HepG2 (cell line): ENCODE measurements around the gene SLC25A27. TPM values are rescaled to one million over a fixed set of nuclear protein-coding genes. Genes with fewer than 3 reads are reported as not detected.

ENCODE experiments used
- ATAC-seq: fragments of 200-7000 bp; cut with Tn5 transposase; 3 replicates; pipeline ENCODE4 v1.9.1; 2020; ENCODE audit warnings: mild to moderate bottlenecking, moderate library complexity
- BruUV-seq: library from RNA; stranded (reverse); fragments of 400-500 nt; replicated peaks from 2 replicates; lab custom pipeline; 2021; lab: Mats Ljungman, UMichigan
- CTCF ChIA-PET: fragments of 300-600 bp; formaldehyde crosslinking; extraction: SDS; loops from one replicate; lab custom pipeline; 2021; ENCODE audit warnings: low total read pairs, inconsistent platforms, low intra/inter-chr PET ratio; lab: Yijun Ruan, JAX
- POLR2A ChIA-PET: fragments of 350-600 bp; sonication (Branson Sonifier 250); formaldehyde crosslinking; loops from one replicate; lab custom pipeline; 2020; ENCODE audit warnings: antibody characterized with exemption, inconsistent platforms; lab: Yijun Ruan, JAX
- DNase-seq: peaks from one replicate; pipeline ENCODE4 v3.0.0-alpha.2; 2015; ENCODE audit warnings: low spot score
- FAIRE-seq: peaks from 3 replicates; lab custom pipeline; 2011; peaks lifted over from hg19 to GRCh38; lab: Jason Lieb, UNC
- H2AFZ ChIP-seq: one replicate; pipeline ENCODE4 v1.6.1; 2011; ENCODE audit warnings: low read length, inconsistent platforms
- H3K27ac ChIP-seq: fragments of 300-600 bp; 3 replicates; pipeline ENCODE4 v1.8.0; 2011; ENCODE audit warnings: mixed run types, mild to moderate bottlenecking, mixed read lengths, low read length, inconsistent platforms; ENCODE audit not compliant: insufficient read depth; ENCODE audit errors: extremely low read length
- H3K27me3 ChIP-seq, 2 experiments: fragments of 200-600 bp in 1 of 2; 2 replicates in 1 of 2; 3 replicates in 1 of 2; pipeline versions ENCODE4 v1.6.0 to v1.8.0; 2011; ENCODE audit warnings: low read length in 2 of 2, mild to moderate bottlenecking in 2 of 2, moderate library complexity in 2 of 2, inconsistent platforms in 1 of 2; ENCODE audit not compliant: insufficient read depth in 2 of 2, control insufficient read depth in 1 of 2
- H3K36me3 ChIP-seq, 2 experiments: fragments of 200-600 bp in 1 of 2; replicated peaks in 1 of 2; 2 replicates in 1 of 2; 3 replicates in 1 of 2; pipeline versions ENCODE4 v1.5.1 to v1.8.0; 2011; ENCODE audit warnings: low read length in 2 of 2, inconsistent platforms in 1 of 2; ENCODE audit not compliant: insufficient read depth in 2 of 2, control insufficient read depth in 1 of 2
- H3K4me1 ChIP-seq: 2 replicates; pipeline ENCODE4 v1.5.1; 2012; ENCODE audit warnings: low read length, inconsistent platforms; ENCODE audit not compliant: insufficient read depth
- H3K4me2 ChIP-seq: 2 replicates; pipeline ENCODE4 v1.6.0; 2011; ENCODE audit warnings: low read depth, low read length, inconsistent platforms
- H3K4me3 ChIP-seq, 3 experiments: fragments of 200-600 bp in 1 of 3; sonication (generic), shearing (Covaris generic) in 1 of 3; replicated peaks in 1 of 3; 2 replicates each; pipeline ENCODE4 v1.5.1; 2011 to 2016; ENCODE audit warnings: low read length in 3 of 3, inconsistent platforms in 2 of 3, low read depth in 2 of 3, mild to moderate bottlenecking in 2 of 3, control low read depth in 1 of 3, mixed read lengths in 1 of 3; ENCODE audit not compliant: insufficient read depth in 1 of 3
- H3K79me2 ChIP-seq: one replicate; pipeline ENCODE4 v1.6.1; 2011; ENCODE audit warnings: low read length, inconsistent platforms; ENCODE audit not compliant: insufficient read depth
- H3K9ac ChIP-seq: 2 replicates; pipeline ENCODE4 v1.6.0; 2011; ENCODE audit warnings: mild to moderate bottlenecking, low read depth, low read length, inconsistent platforms; ENCODE audit not compliant: insufficient read depth
- H3K9me3 ChIP-seq: 2 replicates; pipeline ENCODE4 v1.5.1; 2012; ENCODE audit warnings: mild to moderate bottlenecking, low read length
- H4K20me1 ChIP-seq: 2 replicates; pipeline ENCODE4 v1.6.0; 2011; ENCODE audit warnings: inconsistent platforms, mild to moderate bottlenecking, low read length, moderate library complexity; ENCODE audit not compliant: insufficient read depth
- BCL6 ChIP-seq: IDR thresholded peaks from 2 replicates; pipeline ENCODE4 v1.6.1; 2016; ENCODE audit warnings: missing genetic modification reagents, missing compliant biosample characterization
- BHLHE40 ChIP-seq: IDR thresholded peaks from 2 replicates; pipeline ENCODE4 v1.6.1; 2011; ENCODE audit warnings: low read length, improper control_type of control experiment
- CEBPB ChIP-seq: IDR thresholded peaks from 2 replicates; pipeline ENCODE4 v1.6.1; 2011; ENCODE audit warnings: low read depth, low read length, improper control_type of control experiment, borderline replicate concordance
- CREM ChIP-seq, 2 experiments: sonication (generic) in 1 of 2; formaldehyde crosslinking in 1 of 2; IDR thresholded peaks; 2 replicates each; pipeline versions ENCODE4 v1.4.0 to v1.6.1; 2016 to 2020; ENCODE audit warnings: antibody characterized with exemption in 1 of 2, mild to moderate bottlenecking in 1 of 2, missing genetic modification reagents in 1 of 2
- FOXA1 ChIP-seq, 2 experiments: fragments of 450-650 bp in 1 of 2; sonication (generic) in 1 of 2; formaldehyde crosslinking in 1 of 2; IDR thresholded peaks; 2 replicates each; pipeline versions ENCODE4 v1.4.0 to v1.6.1; 2016 to 2020; ENCODE audit warnings: missing genetic modification reagents in 1 of 2
- JUNB ChIP-seq: sonication (generic); formaldehyde crosslinking; IDR thresholded peaks from 2 replicates; pipeline ENCODE4 v1.8.0; 2022; ENCODE audit warnings: missing genetic modification reagents, mild to moderate bottlenecking, borderline replicate concordance
- MAFF ChIP-seq: IDR thresholded peaks from 2 replicates; pipeline ENCODE4 v1.6.1; 2011; ENCODE audit warnings: low read depth, low read length, improper control_type of control experiment
- MXI1 ChIP-seq: IDR thresholded peaks from 3 replicates; pipeline ENCODE4 v1.6.1; 2012; ENCODE audit warnings: low read depth, low read length, inconsistent platforms, borderline replicate concordance
- TBX2 ChIP-seq: sonication (generic); formaldehyde crosslinking; IDR thresholded peaks from 2 replicates; pipeline ENCODE4 v1.5.0; 2020; ENCODE audit warnings: missing genetic modification reagents, mild to moderate bottlenecking, borderline replicate concordance
- ZNF225 ChIP-seq: sonication (generic); formaldehyde crosslinking; IDR thresholded peaks from 2 replicates; pipeline ENCODE4 v1.4.0; 2020; ENCODE audit warnings: mild to moderate bottlenecking, missing genetic modification reagents
- ZNF460 ChIP-seq: sonication (generic); formaldehyde crosslinking; IDR thresholded peaks from 2 replicates; pipeline ENCODE4 v1.5.1; 2020; ENCODE audit warnings: missing genetic modification reagents, mild to moderate bottlenecking, borderline replicate concordance
- ZNF746 ChIP-seq: sonication (generic); formaldehyde crosslinking; IDR thresholded peaks from 2 replicates; pipeline ENCODE4 v1.8.0; 2022; ENCODE audit warnings: mild to moderate bottlenecking, missing genetic modification reagents
- WGBS: methylation state at CpG from one replicate; pipeline ENCODE4 v1.1.6; 2017; ENCODE audit warnings: low lambda C conversion rate; 5-methylcytosine and 5-hydroxymethylcytosine counted together
- in situ Hi-C: cut with HindIII; loops from 2 replicates; pipeline ENCODE4 v1.10.0; 2017; ENCODE audit warnings: low pct_unique_long_range_greater_than_20kb; ENCODE audit not compliant: extremely low pct_ligation_motif_present
- intact Hi-C: fragments of 100-400 bp; cut with micrococcal nuclease; formaldehyde crosslinking; loops from one replicate; pipeline ENCODE4 v1.10.0; 2022; ENCODE audit not compliant: unreplicated experiment
- polyA plus RNA-seq, 8 experiments: library from polyadenylated mRNA; depleted of rRNA in 3 of 8; stranded (reverse) in 7 of 8; unstranded in 1 of 8; fragments of >200 nt; fragmentation: Illumina TruSeq in 4 of 8; extraction: Trizol in 4 of 8; gene quantifications; 2 replicates each; pipeline versions ENCODE4 v1.2.1 to v1.2.3, GENCODE V29; 2011 to 2016; ENCODE audit warnings: low read depth in 4 of 8, missing spikeins in 1 of 8, mixed read lengths in 1 of 8; ENCODE audit not compliant: insufficient read depth in 1 of 8
- total RNA-seq, 5 experiments: library from RNA; depleted of rRNA; stranded (reverse); fragments of >200 nt; fragmentation: Illumina TruSeq; extraction: Trizol; gene quantifications; 2 replicates each; pipeline ENCODE4 v1.2.3, GENCODE V29; 2016; ENCODE audit warnings: low read depth in 1 of 5
- TF ChIP-seq, protein P1 (sequence below), 2 experiments: fragments of 450-650 bp in 1 of 2; sonication (generic) in 1 of 2; formaldehyde crosslinking; IDR thresholded peaks; 2 replicates each; pipeline versions ENCODE4 v1.5.0 to v1.8.0; 2020 to 2022; ENCODE audit warnings: mild to moderate bottlenecking in 1 of 2, missing genetic modification reagents in 1 of 2
- TF ChIP-seq, protein P2 (sequence below): sonication (generic); formaldehyde crosslinking; IDR thresholded peaks from 2 replicates; pipeline ENCODE4 v1.5.0; 2020; ENCODE audit warnings: mild to moderate bottlenecking, missing genetic modification reagents, borderline replicate concordance

The SLC25A27 gene
- total and polyA plus RNA-seq, 2 of the 13 experiments (the other 11 are each of a cell fraction or from before 2014, with no cell fraction given): 0.46 to 1.3 TPM

- TF ChIP-seq TBX2: no peak
- peak; percentile 31; the same call in 1 of the 2 replicates for TF ChIP-seq CEBPB
- no peak for TF ChIP-seq MXI1
- TF ChIP-seq, protein P1, sequence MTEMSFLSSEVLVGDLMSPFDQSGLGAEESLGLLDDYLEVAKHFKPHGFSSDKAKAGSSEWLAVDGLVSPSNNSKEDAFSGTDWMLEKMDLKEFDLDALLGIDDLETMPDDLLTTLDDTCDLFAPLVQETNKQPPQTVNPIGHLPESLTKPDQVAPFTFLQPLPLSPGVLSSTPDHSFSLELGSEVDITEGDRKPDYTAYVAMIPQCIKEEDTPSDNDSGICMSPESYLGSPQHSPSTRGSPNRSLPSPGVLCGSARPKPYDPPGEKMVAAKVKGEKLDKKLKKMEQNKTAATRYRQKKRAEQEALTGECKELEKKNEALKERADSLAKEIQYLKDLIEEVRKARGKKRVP (CRISPR knock-in tag; IDR thresholded peaks at IDR 0.05): peak in 1 of 2 experiments; percentile 82; a peak in 2 of 4 replicates
- peak; percentile 64; the same call in 1 of the 2 replicates for TF ChIP-seq JUNB (CRISPR knock-in tag)
- peak; percentile 32; the same call in 1 of the 2 replicates for TF ChIP-seq BHLHE40
- TF ChIP-seq FOXA1 (IDR thresholded peaks at IDR 0.05): no peak
- TF ChIP-seq FOXA1 (CRISPR knock-in tag; IDR thresholded peaks at IDR 0.05): 0 out of 2 replicates have a peak, but pooled peaks have one; percentile 34
- TF ChIP-seq BCL6 (CRISPR knock-in tag): 0 out of 2 replicates have a peak, but pooled peaks have one; percentile 13
- TF ChIP-seq ZNF460 (CRISPR knock-in tag): no peak
- TF ChIP-seq, all 625 proteins: peak for 16
Measured at GRCh38 chr6:46648869-46649492, 3.8 kb upstream of the SLC25A27 start (continued).

DNA sequence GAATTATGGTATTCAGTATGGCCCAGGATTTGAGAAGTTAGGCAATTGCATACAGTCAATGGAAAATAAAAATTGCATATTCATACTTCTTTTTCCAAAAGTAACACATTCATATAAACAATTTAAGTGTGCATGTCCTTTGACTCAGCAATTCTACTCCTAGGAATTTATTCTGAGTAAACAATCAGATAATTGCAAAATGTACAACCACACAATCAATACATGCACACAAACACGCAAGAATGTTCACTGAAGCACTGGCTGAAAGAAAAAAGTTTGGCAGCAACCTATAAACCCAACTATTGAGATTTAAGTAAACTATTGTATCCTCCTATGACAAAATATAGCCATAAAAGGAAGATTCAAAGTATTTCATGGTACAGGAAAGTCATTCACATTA is 1.8 kb upstream of the SLC25A27 start:
- CTCF ChIA-PET: no interaction called here
- Histone ChIP-seq H3K36me3 (no peaks in the 10 kb centered on the region), H3K4me1 (peaks cover 20% of the 10 kb centered on the region), H3K4me2 (no peak overlapping the region), H3K27me3 (peaks cover 0 to 25% of the 10 kb centered on the region in 2 experiments; a peak in 2 of 5 replicates), H3K79me2 (no peaks in the 10 kb centered on the region), H3K9ac (no peak overlapping the region), H4K20me1 (no peaks in the 10 kb centered on the region), H2AFZ (no peak overlapping the region), H3K4me3 (no peak overlapping the region), H3K27ac (no peak overlapping the region), H3K9me3 (no peaks in the 10 kb centered on the region)
- WGBS: 3% methylated on average over 1 of the region's 1 CpG
- no peak for FAIRE-seq
- POLR2A ChIA-PET: no interaction called here
- in situ Hi-C loops (no loop called here), intact Hi-C loops (loop anchor here (10.0 kb wide), 1 partner anchor 156 kb away; the partner anchor contains the start of gene RCAN2)
- no TSS peak for BruUV-seq
- no peak for ATAC-seq
- DNase-seq: no peak
- TF ChIP-seq MAFF: peak; percentile 35; the same call in 1 of the 2 replicates
- TF ChIP-seq, protein P2, sequence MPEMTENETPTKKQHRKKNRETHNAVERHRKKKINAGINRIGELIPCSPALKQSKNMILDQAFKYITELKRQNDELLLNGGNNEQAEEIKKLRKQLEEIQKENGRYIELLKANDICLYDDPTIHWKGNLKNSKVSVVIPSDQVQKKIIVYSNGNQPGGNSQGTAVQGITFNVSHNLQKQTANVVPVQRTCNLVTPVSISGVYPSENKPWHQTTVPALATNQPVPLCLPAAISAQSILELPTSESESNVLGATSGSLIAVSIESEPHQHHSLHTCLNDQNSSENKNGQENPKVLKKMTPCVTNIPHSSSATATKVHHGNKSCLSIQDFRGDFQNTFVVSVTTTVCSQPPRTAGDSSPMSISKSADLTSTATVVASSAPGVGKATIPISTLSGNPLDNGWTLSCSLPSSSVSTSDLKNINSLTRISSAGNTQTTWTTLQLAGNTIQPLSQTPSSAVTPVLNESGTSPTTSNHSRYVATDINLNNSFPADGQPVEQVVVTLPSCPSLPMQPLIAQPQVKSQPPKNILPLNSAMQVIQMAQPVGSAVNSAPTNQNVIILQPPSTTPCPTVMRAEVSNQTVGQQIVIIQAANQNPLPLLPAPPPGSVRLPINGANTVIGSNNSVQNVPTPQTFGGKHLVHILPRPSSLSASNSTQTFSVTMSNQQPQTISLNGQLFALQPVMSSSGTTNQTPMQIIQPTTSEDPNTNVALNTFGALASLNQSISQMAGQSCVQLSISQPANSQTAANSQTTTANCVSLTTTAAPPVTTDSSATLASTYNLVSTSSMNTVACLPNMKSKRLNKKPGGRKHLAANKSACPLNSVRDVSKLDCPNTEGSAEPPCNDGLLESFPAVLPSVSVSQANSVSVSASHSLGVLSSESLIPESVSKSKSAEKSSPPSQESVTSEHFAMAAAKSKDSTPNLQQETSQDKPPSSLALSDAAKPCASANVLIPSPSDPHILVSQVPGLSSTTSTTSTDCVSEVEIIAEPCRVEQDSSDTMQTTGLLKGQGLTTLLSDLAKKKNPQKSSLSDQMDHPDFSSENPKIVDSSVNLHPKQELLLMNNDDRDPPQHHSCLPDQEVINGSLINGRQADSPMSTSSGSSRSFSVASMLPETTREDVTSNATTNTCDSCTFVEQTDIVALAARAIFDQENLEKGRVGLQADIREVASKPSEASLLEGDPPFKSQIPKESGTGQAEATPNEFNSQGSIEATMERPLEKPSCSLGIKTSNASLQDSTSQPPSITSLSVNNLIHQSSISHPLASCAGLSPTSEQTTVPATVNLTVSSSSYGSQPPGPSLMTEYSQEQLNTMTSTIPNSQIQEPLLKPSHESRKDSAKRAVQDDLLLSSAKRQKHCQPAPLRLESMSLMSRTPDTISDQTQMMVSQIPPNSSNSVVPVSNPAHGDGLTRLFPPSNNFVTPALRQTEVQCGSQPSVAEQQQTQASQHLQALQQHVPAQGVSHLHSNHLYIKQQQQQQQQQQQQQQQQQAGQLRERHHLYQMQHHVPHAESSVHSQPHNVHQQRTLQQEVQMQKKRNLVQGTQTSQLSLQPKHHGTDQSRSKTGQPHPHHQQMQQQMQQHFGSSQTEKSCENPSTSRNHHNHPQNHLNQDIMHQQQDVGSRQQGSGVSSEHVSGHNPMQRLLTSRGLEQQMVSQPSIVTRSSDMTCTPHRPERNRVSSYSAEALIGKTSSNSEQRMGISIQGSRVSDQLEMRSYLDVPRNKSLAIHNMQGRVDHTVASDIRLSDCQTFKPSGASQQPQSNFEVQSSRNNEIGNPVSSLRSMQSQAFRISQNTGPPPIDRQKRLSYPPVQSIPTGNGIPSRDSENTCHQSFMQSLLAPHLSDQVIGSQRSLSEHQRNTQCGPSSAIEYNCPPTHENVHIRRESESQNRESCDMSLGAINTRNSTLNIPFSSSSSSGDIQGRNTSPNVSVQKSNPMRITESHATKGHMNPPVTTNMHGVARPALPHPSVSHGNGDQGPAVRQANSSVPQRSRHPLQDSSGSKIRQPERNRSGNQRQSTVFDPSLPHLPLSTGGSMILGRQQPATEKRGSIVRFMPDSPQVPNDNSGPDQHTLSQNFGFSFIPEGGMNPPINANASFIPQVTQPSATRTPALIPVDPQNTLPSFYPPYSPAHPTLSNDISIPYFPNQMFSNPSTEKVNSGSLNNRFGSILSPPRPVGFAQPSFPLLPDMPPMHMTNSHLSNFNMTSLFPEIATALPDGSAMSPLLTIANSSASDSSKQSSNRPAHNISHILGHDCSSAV (CRISPR knock-in tag): no peak
- TF ChIP-seq CREM (IDR thresholded peaks at IDR 0.05): no peak
- TF ChIP-seq CREM (CRISPR knock-in tag; IDR thresholded peaks at IDR 0.05): no peak
- TF ChIP-seq ZNF225 (CRISPR knock-in tag): no peak
- TF ChIP-seq ZNF746 (CRISPR knock-in tag): no peak
